Measurements from ENCODE around the gene MAPK12.
A peak's percentile ranks its signal among the peaks of the same experiment; 100 is the strongest.

Gene MAPK12

GRCh38 chr22:50224071-50224470, 37.4 kb downstream of the MAPK12 start:
- H3K36me3 ChIP-seq (ENCODE audit: low read depth) = peaks cover 37% of the 10 kb centered on the region
- ATAC-seq (ENCODE audit: low read depth) = no peak
- H3K27me3 ChIP-seq (ENCODE audit: insufficient read depth, poor library complexity, severe bottlenecking) = no peaks in the 10 kb centered on the region
- TF ChIP-seq, protein P1, sequence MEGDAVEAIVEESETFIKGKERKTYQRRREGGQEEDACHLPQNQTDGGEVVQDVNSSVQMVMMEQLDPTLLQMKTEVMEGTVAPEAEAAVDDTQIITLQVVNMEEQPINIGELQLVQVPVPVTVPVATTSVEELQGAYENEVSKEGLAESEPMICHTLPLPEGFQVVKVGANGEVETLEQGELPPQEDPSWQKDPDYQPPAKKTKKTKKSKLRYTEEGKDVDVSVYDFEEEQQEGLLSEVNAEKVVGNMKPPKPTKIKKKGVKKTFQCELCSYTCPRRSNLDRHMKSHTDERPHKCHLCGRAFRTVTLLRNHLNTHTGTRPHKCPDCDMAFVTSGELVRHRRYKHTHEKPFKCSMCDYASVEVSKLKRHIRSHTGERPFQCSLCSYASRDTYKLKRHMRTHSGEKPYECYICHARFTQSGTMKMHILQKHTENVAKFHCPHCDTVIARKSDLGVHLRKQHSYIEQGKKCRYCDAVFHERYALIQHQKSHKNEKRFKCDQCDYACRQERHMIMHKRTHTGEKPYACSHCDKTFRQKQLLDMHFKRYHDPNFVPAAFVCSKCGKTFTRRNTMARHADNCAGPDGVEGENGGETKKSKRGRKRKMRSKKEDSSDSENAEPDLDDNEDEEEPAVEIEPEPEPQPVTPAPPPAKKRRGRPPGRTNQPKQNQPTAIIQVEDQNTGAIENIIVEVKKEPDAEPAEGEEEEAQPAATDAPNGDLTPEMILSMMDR (IDR thresholded peaks at IDR 0.05; ENCODE audit: poor library complexity, severe bottlenecking) = no peak
- no peak overlapping the region for H3K27ac ChIP-seq (ENCODE audit: poor library complexity, severe bottlenecking)
- no peaks in the 10 kb centered on the region for H3K9me3 ChIP-seq (ENCODE audit: severe bottlenecking)
- no peak overlapping the region for H3K4me3 ChIP-seq (ENCODE audit: severe bottlenecking)
- DNase-seq (ENCODE audit: low spot score) = no peak
- no peaks in the 10 kb centered on the region for H3K4me1 ChIP-seq (ENCODE audit: insufficient read depth, poor library complexity, severe bottlenecking)

DNA sequence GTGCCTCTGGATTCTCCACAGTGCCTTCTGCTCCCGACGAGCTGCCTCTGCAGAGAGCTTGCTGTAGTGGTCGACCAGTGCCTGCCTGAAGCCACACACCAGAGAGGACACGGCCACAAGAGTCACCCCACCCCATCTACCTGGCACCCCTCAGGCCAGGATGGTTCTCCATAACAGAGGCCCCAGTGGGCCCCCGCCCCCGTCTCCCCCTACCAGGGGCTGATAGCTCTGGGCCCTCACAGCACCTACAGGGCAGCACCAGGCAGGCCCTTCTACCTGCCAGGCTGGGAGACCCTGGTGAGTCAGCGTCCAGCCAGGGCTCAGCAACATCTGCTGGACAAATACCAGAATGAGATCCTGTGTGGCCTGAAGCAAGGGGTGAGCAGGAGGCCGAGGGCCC, 39.0 kb downstream of the MAPK12 start:
- peaks cover 44% of the 10 kb centered on the region for H3K36me3 ChIP-seq (ENCODE audit: low read depth)
- H3K4me3 ChIP-seq (ENCODE audit: severe bottlenecking) = no peak overlapping the region
- TF ChIP-seq, protein P1 (IDR thresholded peaks at IDR 0.05; ENCODE audit: poor library complexity, severe bottlenecking) = no peak
- H3K9me3 ChIP-seq (ENCODE audit: severe bottlenecking) = no peaks in the 10 kb centered on the region
- H3K4me1 ChIP-seq (ENCODE audit: insufficient read depth, poor library complexity, severe bottlenecking) = no peaks in the 10 kb centered on the region
- ATAC-seq (ENCODE audit: low read depth) (no peak), DNase-seq (ENCODE audit: low spot score) (peak; percentile 51)
- no peaks in the 10 kb centered on the region for H3K27me3 ChIP-seq (ENCODE audit: insufficient read depth, poor library complexity, severe bottlenecking)
- H3K27ac ChIP-seq (ENCODE audit: poor library complexity, severe bottlenecking) = no peak overlapping the region

- Histone ChIP-seq H3K4me3 (ENCODE audit: severe bottlenecking) (no peak overlapping the region), H3K27ac (ENCODE audit: poor library complexity, severe bottlenecking) (no peak overlapping the region), H3K36me3 (ENCODE audit: low read depth) (peaks cover 53% of the 10 kb centered on the region), H3K4me1 (ENCODE audit: insufficient read depth, poor library complexity, severe bottlenecking) (no peaks in the 10 kb centered on the region), H3K27me3 (ENCODE audit: insufficient read depth, poor library complexity, severe bottlenecking) (no peaks in the 10 kb centered on the region), H3K9me3 (ENCODE audit: severe bottlenecking) (no peaks in the 10 kb centered on the region)
- ATAC-seq (ENCODE audit: low read depth) = no peak
- TF ChIP-seq, protein P1 (IDR thresholded peaks at IDR 0.05; ENCODE audit: poor library complexity, severe bottlenecking) = no peak
- peak; percentile 52 for DNase-seq (ENCODE audit: low spot score)
These were observed 39.8 kb downstream of the MAPK12 start for GRCh38 chr22:50221410-50222300.

DNA sequence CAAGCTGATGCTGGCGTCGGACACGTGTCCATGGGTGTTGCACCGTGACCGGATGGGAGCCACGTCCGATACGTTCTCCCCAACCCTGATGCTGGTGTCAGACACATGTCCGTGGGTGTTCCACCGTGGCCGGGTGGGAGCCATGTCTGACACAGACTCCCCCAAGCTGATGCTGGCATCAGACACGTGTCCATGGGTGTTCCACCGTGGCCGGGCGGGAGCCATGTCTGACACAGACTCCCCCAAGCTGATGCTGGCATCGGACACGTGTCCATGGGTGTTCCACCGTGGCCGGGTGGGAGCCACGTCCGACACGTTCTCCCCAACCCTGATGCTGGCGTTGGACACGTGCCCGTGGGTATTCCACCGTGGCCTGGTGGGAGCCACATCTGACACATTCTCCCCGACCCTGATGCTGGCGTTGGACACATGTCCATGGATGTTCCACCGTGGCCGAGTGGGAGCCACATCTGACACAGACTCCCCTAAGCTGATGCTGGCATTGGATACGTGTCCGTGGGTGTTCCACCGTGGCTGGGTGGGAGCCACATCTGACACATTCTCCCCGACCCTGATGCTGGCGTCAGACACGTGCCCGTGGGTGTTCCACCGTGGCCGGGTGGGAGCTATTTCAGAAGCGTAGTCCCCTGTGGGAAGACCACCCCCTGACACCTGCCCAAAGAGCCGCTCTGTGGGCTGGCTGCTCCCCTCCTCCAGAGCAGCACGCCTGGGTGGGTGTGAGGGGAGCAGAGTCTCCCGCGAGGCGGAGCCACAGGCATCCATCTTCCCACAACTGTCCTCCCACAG, 40.7 kb downstream of the MAPK12 start:
- no peak for ATAC-seq (ENCODE audit: low read depth)
- DNase-seq (ENCODE audit: low spot score) = peak; percentile 68
- no peaks in the 10 kb centered on the region for H3K27me3 ChIP-seq (ENCODE audit: insufficient read depth, poor library complexity, severe bottlenecking)
- H3K9me3 ChIP-seq (ENCODE audit: severe bottlenecking) = no peaks in the 10 kb centered on the region
- TF ChIP-seq, protein P1 (IDR thresholded peaks at IDR 0.05; ENCODE audit: poor library complexity, severe bottlenecking) = no peak
- H3K4me3 ChIP-seq (ENCODE audit: severe bottlenecking) = no peak overlapping the region
- no peaks in the 10 kb centered on the region for H3K4me1 ChIP-seq (ENCODE audit: insufficient read depth, poor library complexity, severe bottlenecking)
- H3K27ac ChIP-seq (ENCODE audit: poor library complexity, severe bottlenecking) = no peak overlapping the region
- H3K36me3 ChIP-seq (ENCODE audit: low read depth) = peaks cover 56% of the 10 kb centered on the region
